Caco-2 (cell line): ENCODE results near the gene MYO18A. TPM values are rescaled to one million over a fixed set of nuclear protein-coding genes. Genes with fewer than 3 reads are reported as not detected.

Source experiments
- BruUV-seq: library from RNA; stranded (reverse); fragments of 400-500 nt; replicated peaks from 2 replicates; lab custom pipeline; 2021; lab: Mats Ljungman, UMichigan
- CTCF ChIA-PET: fragments of 300-600 bp; sonication (Branson Sonifier 250); formaldehyde crosslinking; loops from one replicate; lab custom pipeline; 2022; ENCODE audit warnings: antibody characterized with exemption; lab: Charles Lee
- POLR2A ChIA-PET: fragments of 300-600 bp; sonication (Branson Sonifier 250); formaldehyde crosslinking; loops from one replicate; lab custom pipeline; 2022; ENCODE audit warnings: antibody characterized with exemption; lab: Charles Lee
- DNase-seq, 2 experiments: peaks; one replicate each; pipeline versions ENCODE4 v3.0.0 to v3.0.0-alpha.2; 2020 to 2022
- H3K27me3 ChIP-seq: replicated peaks from 2 replicates; pipeline ENCODE4 v1.6.0; 2011; ENCODE audit warnings: low read length; ENCODE audit not compliant: control insufficient read depth, insufficient read depth
- H3K36me3 ChIP-seq: 2 replicates; pipeline ENCODE4 v1.5.1; 2011; ENCODE audit warnings: low read length; ENCODE audit not compliant: control insufficient read depth, insufficient read depth
- H3K4me1 ChIP-seq: fragments of 250-450 bp; sonication (Bioruptor Pico); 2 replicates; pipeline ENCODE4 v1.5.1; 2020; ENCODE audit warnings: mild to moderate bottlenecking
- H3K4me3 ChIP-seq: 2 replicates; pipeline ENCODE4 v1.5.1; 2011; ENCODE audit warnings: low read depth, mild to moderate bottlenecking, control low read depth, low read length
- H3K9me3 ChIP-seq: fragments of 250-450 bp; sonication (Bioruptor Pico); 2 replicates; pipeline ENCODE4 v1.5.1; 2020; ENCODE audit warnings: mild to moderate bottlenecking, moderate library complexity
- H3K27ac Mint-ChIP-seq: one replicate; pipeline ENCODE4 v1.8.0; 2022; ENCODE audit warnings: mixed read lengths; ENCODE audit not compliant: unreplicated experiment
- H3K27me3 Mint-ChIP-seq: one replicate; pipeline ENCODE4 v1.8.0; 2022; ENCODE audit warnings: mixed read lengths; ENCODE audit not compliant: insufficient read depth, unreplicated experiment
- H3K36me3 Mint-ChIP-seq: one replicate; pipeline ENCODE4 v1.8.0; 2022; ENCODE audit warnings: mild to moderate bottlenecking, mixed read lengths; ENCODE audit not compliant: insufficient read depth, unreplicated experiment
- H3K4me1 Mint-ChIP-seq: one replicate; pipeline ENCODE4 v1.8.0; 2022; ENCODE audit warnings: low read depth, mixed read lengths; ENCODE audit not compliant: unreplicated experiment
- H3K4me3 Mint-ChIP-seq: one replicate; pipeline ENCODE4 v1.8.0; 2022; ENCODE audit warnings: mild to moderate bottlenecking, moderate library complexity, mixed read lengths; ENCODE audit not compliant: unreplicated experiment
- H3K9me3 Mint-ChIP-seq: one replicate; pipeline ENCODE4 v1.8.0; 2022; ENCODE audit warnings: mixed read lengths; ENCODE audit not compliant: unreplicated experiment
- intact Hi-C: fragments of 100-400 bp; cut with micrococcal nuclease; formaldehyde crosslinking; loops from one replicate; pipeline ENCODE4 v1.10.0; 2022; ENCODE audit not compliant: unreplicated experiment
- total RNA-seq: library from RNA; stranded (reverse); gene quantifications from 2 replicates; pipeline ENCODE4 v1.2.3, GENCODE V29; 2022
- TF ChIP-seq, protein P1 (sequence below), 2 experiments: fragments of 200-600 bp in 1 of 2; IDR thresholded peaks; 1 replicate in 1 of 2; 2 replicates in 1 of 2; pipeline versions ENCODE4 v1.5.1 to v1.8.0; 2011 to 2022; ENCODE audit warnings: antibody characterized with exemption in 1 of 2, control low read depth in 1 of 2, inconsistent platforms in 1 of 2, low read depth in 1 of 2, low read length in 1 of 2, mild to moderate bottlenecking in 1 of 2, moderate library complexity in 1 of 2; ENCODE audit not compliant: insufficient read depth in 1 of 2, severe bottlenecking in 1 of 2, unreplicated experiment in 1 of 2

Gene MYO18A
- total RNA-seq, 1 experiment from 2014 or later, result 47.1 TPM

- Histone ChIP-seq H3K4me3 (no peak overlapping the region), H3K36me3 (no peaks in the 10 kb centered on the region), H3K9me3 (no peaks in the 10 kb centered on the region), H3K27me3 (no peaks in the 10 kb centered on the region), H3K4me1 (no peaks in the 10 kb centered on the region)
- DNase-seq, result no peak
- TF ChIP-seq, protein P1, sequence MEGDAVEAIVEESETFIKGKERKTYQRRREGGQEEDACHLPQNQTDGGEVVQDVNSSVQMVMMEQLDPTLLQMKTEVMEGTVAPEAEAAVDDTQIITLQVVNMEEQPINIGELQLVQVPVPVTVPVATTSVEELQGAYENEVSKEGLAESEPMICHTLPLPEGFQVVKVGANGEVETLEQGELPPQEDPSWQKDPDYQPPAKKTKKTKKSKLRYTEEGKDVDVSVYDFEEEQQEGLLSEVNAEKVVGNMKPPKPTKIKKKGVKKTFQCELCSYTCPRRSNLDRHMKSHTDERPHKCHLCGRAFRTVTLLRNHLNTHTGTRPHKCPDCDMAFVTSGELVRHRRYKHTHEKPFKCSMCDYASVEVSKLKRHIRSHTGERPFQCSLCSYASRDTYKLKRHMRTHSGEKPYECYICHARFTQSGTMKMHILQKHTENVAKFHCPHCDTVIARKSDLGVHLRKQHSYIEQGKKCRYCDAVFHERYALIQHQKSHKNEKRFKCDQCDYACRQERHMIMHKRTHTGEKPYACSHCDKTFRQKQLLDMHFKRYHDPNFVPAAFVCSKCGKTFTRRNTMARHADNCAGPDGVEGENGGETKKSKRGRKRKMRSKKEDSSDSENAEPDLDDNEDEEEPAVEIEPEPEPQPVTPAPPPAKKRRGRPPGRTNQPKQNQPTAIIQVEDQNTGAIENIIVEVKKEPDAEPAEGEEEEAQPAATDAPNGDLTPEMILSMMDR (IDR thresholded peaks at IDR 0.05; ENCODE audit: insufficient read depth in 1 of 2, low read depth in 1 of 2, low read length in 1 of 2, severe bottlenecking in 1 of 2, unreplicated experiment in 1 of 2), result no peak
- BruUV-seq, result no TSS peak
- Mint-ChIP-seq H3K9me3 (no peaks in the 10 kb centered on the region), H3K4me1 (peaks cover 17% of the 10 kb centered on the region), H3K36me3 (no peaks in the 10 kb centered on the region), H3K4me3 (no peak overlapping the region), H3K27ac (no peak overlapping the region), H3K27me3 (peaks cover 3% of the 10 kb centered on the region)
- ChIA-PET CTCF (interaction anchor here (1.7 kb wide), 1 partner anchor 76 kb away, joined by 6 read pairs; no protein-coding TSS in a partner anchor), POLR2A (no interaction called here)
- intact Hi-C loops, result loop anchor here (5.0 kb wide), 1 partner anchor 34 kb away; the partner anchor contains the start of gene SEZ6
Measured at GRCh38 chr17:29041571-29041970, 138.6 kb downstream of the MYO18A start.

- TF ChIP-seq, protein P1 (IDR thresholded peaks at IDR 0.05; ENCODE audit: insufficient read depth in 1 of 2, low read depth in 1 of 2, low read length in 1 of 2, severe bottlenecking in 1 of 2, unreplicated experiment in 1 of 2), result no peak
- Histone ChIP-seq H3K4me3 (no peak overlapping the region), H3K36me3 (no peaks in the 10 kb centered on the region), H3K9me3 (no peaks in the 10 kb centered on the region), H3K4me1 (no peaks in the 10 kb centered on the region), H3K27me3 (no peaks in the 10 kb centered on the region)
- Mint-ChIP-seq H3K9me3 (no peaks in the 10 kb centered on the region), H3K36me3 (no peaks in the 10 kb centered on the region), H3K27me3 (no peaks in the 10 kb centered on the region), H3K4me3 (no peak overlapping the region), H3K4me1 (peaks cover 12% of the 10 kb centered on the region), H3K27ac (no peak overlapping the region)
- intact Hi-C loops, result loop anchor here (5.0 kb wide), 1 partner anchor 34 kb away; the partner anchor contains the start of gene SEZ6
- DNase-seq, result no peak
- CTCF ChIA-PET, result interaction anchor here (1.7 kb wide), 1 partner anchor 75 kb away, joined by 6 read pairs; no protein-coding TSS in a partner anchor
- no TSS peak for BruUV-seq
- POLR2A ChIA-PET, result no interaction called here
Measured at GRCh38 chr17:29041091-29041490, 139.1 kb downstream of the MYO18A start.

- CTCF ChIA-PET, result interaction anchor here (0.6 kb wide), 1 partner anchor 47 kb away, joined by 3 read pairs; no protein-coding TSS in a partner anchor
- DNase-seq, result no peak
- H3K27me3 Mint-ChIP-seq, result peaks cover 4% of the 10 kb centered on the region
Measured at GRCh38 chr17:29039764-29040598, 140.2 kb downstream of the MYO18A start.

More at GRCh38 chr17:29039764-29040598, 140.2 kb downstream of the MYO18A start:
- intact Hi-C loops, result loop anchor here (5.0 kb wide), 2 partner anchors 33 to 72 kb away; partner anchors contain the start of gene SEZ6
- no TSS peak for BruUV-seq
- H3K4me3 Mint-ChIP-seq, result no peak overlapping the region
- H3K4me1 Mint-ChIP-seq, result peaks cover 7% of the 10 kb centered on the region
- H3K9me3 Mint-ChIP-seq, result peaks cover 6% of the 10 kb centered on the region
- H3K27me3 ChIP-seq, result no peaks in the 10 kb centered on the region; the same call in 1 of the 2 replicates
- no peaks in the 10 kb centered on the region for H3K36me3 Mint-ChIP-seq
- H3K4me1 ChIP-seq, result no peaks in the 10 kb centered on the region
- POLR2A ChIA-PET, result interaction anchor here (0.7 kb wide), 1 partner anchor 39 kb away, joined by 5 read pairs; no protein-coding TSS in a partner anchor
- no peak overlapping the region for H3K27ac Mint-ChIP-seq
- no peaks in the 10 kb centered on the region for H3K36me3 ChIP-seq
- no peaks in the 10 kb centered on the region for H3K9me3 ChIP-seq
- no peak overlapping the region for H3K4me3 ChIP-seq
- TF ChIP-seq, protein P1 (IDR thresholded peaks at IDR 0.05; ENCODE audit: insufficient read depth in 1 of 2, low read depth in 1 of 2, low read length in 1 of 2, severe bottlenecking in 1 of 2, unreplicated experiment in 1 of 2), result no peak
